H1 (cell line): ENCODE measurements around the gene SLC5A4.

Source experiments
- CHD2 ChIP-seq: IDR thresholded peaks from 2 replicates; pipeline ENCODE4 v1.6.1; 2012; ENCODE audit warnings: low read length, improper control_type of control experiment
- EP300 ChIP-seq, 2 experiments: IDR thresholded peaks; 1 replicate in 1 of 2; 2 replicates in 1 of 2; pipeline ENCODE4 v1.6.1; 2011 to 2012; ENCODE audit warnings: low read depth in 2 of 2, low read length in 2 of 2, mild to moderate bottlenecking in 2 of 2, borderline replicate concordance in 1 of 2, inconsistent platforms in 1 of 2, moderate library complexity in 1 of 2
- POLR2A ChIP-seq, 2 experiments: IDR thresholded peaks; 1 replicate in 1 of 2; 2 replicates in 1 of 2; pipeline ENCODE4 v1.6.1; 2011; ENCODE audit warnings: low read depth in 2 of 2, low read length in 2 of 2, mild to moderate bottlenecking in 2 of 2; ENCODE audit errors: control extremely low read depth in 1 of 2
- POLR2AphosphoS5 ChIP-seq: IDR thresholded peaks from 2 replicates; pipeline ENCODE4 v1.6.1; 2011; ENCODE audit warnings: low read depth, low read length
- POU5F1 ChIP-seq: IDR thresholded peaks from 2 replicates; pipeline ENCODE4 v1.6.1; 2011; ENCODE audit warnings: low read depth, mild to moderate bottlenecking, low read length, moderate library complexity
- RAD21 ChIP-seq, 2 experiments: IDR thresholded peaks in 1 of 2; conservative IDR thresholded peaks in 1 of 2; 2 replicates each; pipeline ENCODE4 v1.6.1; 2011; ENCODE audit warnings: low read depth in 2 of 2, low read length in 2 of 2, improper control_type of control experiment in 1 of 2, inconsistent platforms in 1 of 2, mild to moderate bottlenecking in 1 of 2, moderate library complexity in 1 of 2
- RXRA ChIP-seq: IDR thresholded peaks from 2 replicates; pipeline ENCODE4 v1.6.1; 2011; ENCODE audit warnings: low read depth, mild to moderate bottlenecking, low read length, moderate library complexity; ENCODE audit not compliant: insufficient read depth
- TCF12 ChIP-seq: IDR thresholded peaks from 2 replicates; pipeline ENCODE4 v1.6.1; 2011; ENCODE audit warnings: low read depth, mild to moderate bottlenecking, low read length
- TF ChIP-seq, protein P1 (sequence below): IDR thresholded peaks from 2 replicates; pipeline ENCODE4 v1.6.1; 2011; ENCODE audit warnings: low read depth, mild to moderate bottlenecking, low read length; ENCODE audit not compliant: insufficient read depth
- TF ChIP-seq, protein P2 (sequence below), 3 experiments: IDR thresholded peaks; 1 replicate in 2 of 3; 2 replicates in 1 of 3; pipeline versions ENCODE4 v1.5.1 to v1.6.1; 2011; ENCODE audit warnings: low read length in 3 of 3, mild to moderate bottlenecking in 3 of 3, inconsistent platforms in 2 of 3, low read depth in 1 of 3, moderate library complexity in 1 of 3; ENCODE audit not compliant: insufficient read depth in 1 of 3; ENCODE audit errors: control extremely low read depth in 1 of 3

DNA sequence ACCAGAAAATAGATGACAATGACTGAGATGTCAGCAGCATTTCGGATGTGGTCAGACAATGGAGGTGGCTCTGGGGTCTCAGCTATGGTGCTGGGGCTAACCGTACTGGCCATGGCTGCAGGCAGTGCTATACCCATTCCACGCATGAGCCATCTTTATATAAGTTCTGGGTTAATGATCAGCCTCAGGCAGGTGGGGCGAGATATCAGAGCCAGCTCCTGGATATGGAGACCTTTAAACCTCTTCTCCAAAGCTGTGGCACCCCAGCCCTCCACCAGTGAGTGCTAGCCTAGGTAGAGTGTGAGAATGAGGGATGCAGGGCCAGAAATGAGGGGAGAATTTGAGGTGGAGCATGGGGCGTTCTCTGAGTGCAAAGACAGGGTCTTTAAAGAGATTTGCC, at the start of gene SLC5A4:
- TF ChIP-seq CHD2 = no peak
- TF ChIP-seq EP300 (IDR thresholded peaks at IDR 0.05; ENCODE audit: borderline replicate concordance in 1 of 2, low read depth in 2 of 2, low read length in 2 of 2) = no peak
- TF ChIP-seq POU5F1 = no peak
- no peak for TF ChIP-seq RXRA
- TF ChIP-seq, protein P1, sequence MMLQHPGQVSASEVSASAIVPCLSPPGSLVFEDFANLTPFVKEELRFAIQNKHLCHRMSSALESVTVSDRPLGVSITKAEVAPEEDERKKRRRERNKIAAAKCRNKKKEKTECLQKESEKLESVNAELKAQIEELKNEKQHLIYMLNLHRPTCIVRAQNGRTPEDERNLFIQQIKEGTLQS = no peak
- no peak for TF ChIP-seq TCF12
- TF ChIP-seq, protein P2, sequence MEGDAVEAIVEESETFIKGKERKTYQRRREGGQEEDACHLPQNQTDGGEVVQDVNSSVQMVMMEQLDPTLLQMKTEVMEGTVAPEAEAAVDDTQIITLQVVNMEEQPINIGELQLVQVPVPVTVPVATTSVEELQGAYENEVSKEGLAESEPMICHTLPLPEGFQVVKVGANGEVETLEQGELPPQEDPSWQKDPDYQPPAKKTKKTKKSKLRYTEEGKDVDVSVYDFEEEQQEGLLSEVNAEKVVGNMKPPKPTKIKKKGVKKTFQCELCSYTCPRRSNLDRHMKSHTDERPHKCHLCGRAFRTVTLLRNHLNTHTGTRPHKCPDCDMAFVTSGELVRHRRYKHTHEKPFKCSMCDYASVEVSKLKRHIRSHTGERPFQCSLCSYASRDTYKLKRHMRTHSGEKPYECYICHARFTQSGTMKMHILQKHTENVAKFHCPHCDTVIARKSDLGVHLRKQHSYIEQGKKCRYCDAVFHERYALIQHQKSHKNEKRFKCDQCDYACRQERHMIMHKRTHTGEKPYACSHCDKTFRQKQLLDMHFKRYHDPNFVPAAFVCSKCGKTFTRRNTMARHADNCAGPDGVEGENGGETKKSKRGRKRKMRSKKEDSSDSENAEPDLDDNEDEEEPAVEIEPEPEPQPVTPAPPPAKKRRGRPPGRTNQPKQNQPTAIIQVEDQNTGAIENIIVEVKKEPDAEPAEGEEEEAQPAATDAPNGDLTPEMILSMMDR (IDR thresholded peaks at IDR 0.05; ENCODE audit: control extremely low read depth in 1 of 3, insufficient read depth in 1 of 3, low read depth in 1 of 3, low read length in 3 of 3) = no peak
- TF ChIP-seq POLR2A (IDR thresholded peaks at IDR 0.05; ENCODE audit: control extremely low read depth in 1 of 2, low read depth in 2 of 2, low read length in 2 of 2) = no peak
- no peak for TF ChIP-seq POLR2AphosphoS5
- TF ChIP-seq RAD21 (IDR thresholded peaks at IDR 0.05 in 1 of 2, conservative IDR thresholded peaks at IDR 0.05 in 1 of 2; ENCODE audit: low read depth in 2 of 2, low read length in 2 of 2) = no peak
